ENCODE measurements around the gene IGSF9.

GRCh38 chr1:159925719-159926078, 19.7 kb downstream of the IGSF9 start:
- no peak for TF ChIP-seq CTCF (conservative IDR thresholded peaks at IDR 0.05; ENCODE audit: low read depth, low read length)
- TF ChIP-seq EZH2 (IDR thresholded peaks at IDR 0.05; ENCODE audit: borderline replicate concordance, low read depth, low read length, poor library complexity, severe bottlenecking) = no peak
